Mesenteric fat pad (tissue), 1 donor: ENCODE measurements around the gene LSM14A. TPM values are rescaled to one million over a fixed set of nuclear protein-coding genes. Genes with fewer than 3 reads are reported as not detected.
"Not testable (repeated sequence)": the region's sequence is repeated elsewhere in the genome, so short reads cannot be mapped to it uniquely, and the experiment has no call there.

Experiments used
- DNase-seq: peaks from one replicate; pipeline ENCODE4 v3.0.0-alpha.2; 2020; ENCODE audit warnings: low spot score
- long read RNA-seq: library from polyadenylated mRNA; unstranded; transcript quantifications from one replicate; pipeline ENCODE4 v2.0.0, GENCODE V29; 2020
- total RNA-seq: library from RNA; stranded (reverse); fragmentation: NEBNext Ultra II Directional; extraction: Animal tissue kit (Norgen Biotek cat#: 25700); gene quantifications from one replicate; pipeline ENCODE4 v1.2.1, GENCODE V29; 2021
- donor health status: DM: yes; HTN: yes; CAD: no.

LSM14A gene
- total RNA-seq: 87.2 TPM
- long read RNA-seq, transcript LSM14A-201 (11 exons, 3,424 nt): minor isoform, 25 of 117 reads
- long read RNA-seq, transcript LSM14A-203 (10 exons, 3,596 nt): major isoform, 36 of 117 reads
- long read RNA-seq, partial matches to known transcripts: 11 of 117 reads
- long read RNA-seq, other reads (novel, unspliced or antisense): 45 of 117 reads

GRCh38 chr19:34171877-34172660, at the start of gene LSM14A:
Gene LSM14A (plus strand): TSS chr19:34172504. CDS start chr19:34172643, 139 bp downstream.
- peak; percentile 98 for DNase-seq

GRCh38 chr19:34124828-34125227, 47.5 kb upstream of the LSM14A start:
- DNase-seq: no peak

- DNase-seq: no peak
Measured at GRCh38 chr19:34126966-34127365, 45.3 kb upstream of the LSM14A start.

- no peak for DNase-seq
Measured at GRCh38 chr19:34127684-34128189, 44.6 kb upstream of the LSM14A start.

GRCh38 chr19:34128558-34129250, 43.6 kb upstream of the LSM14A start:
- DNase-seq: no peak

GRCh38 chr19:34131100-34131499, 41.2 kb upstream of the LSM14A start:
- peak; percentile 8 for DNase-seq

GRCh38 chr19:34132145-34132544, 40.2 kb upstream of the LSM14A start:
- DNase-seq: not testable (repeated sequence)

GRCh38 chr19:34132706-34133105, 39.6 kb upstream of the LSM14A start:
- DNase-seq: not testable (repeated sequence)

GRCh38 chr19:34134190-34135053, 37.9 kb upstream of the LSM14A start:
- peak; percentile 91 for DNase-seq

- no peak for DNase-seq
Measured at GRCh38 chr19:34135054-34135800, 37.1 kb upstream of the LSM14A start.

GRCh38 chr19:34135821-34136611, 36.3 kb upstream of the LSM14A start:
- no peak for DNase-seq

- DNase-seq: no peak
Measured at GRCh38 chr19:34141025-34141424, 31.3 kb upstream of the LSM14A start.

GRCh38 chr19:34142440-34142839, 29.9 kb upstream of the LSM14A start:
- DNase-seq: no peak

GRCh38 chr19:34145741-34146202, 26.5 kb upstream of the LSM14A start:
- no peak for DNase-seq

- DNase-seq: peak; percentile 76
Measured at GRCh38 chr19:34148658-34149185, 23.6 kb upstream of the LSM14A start.

GRCh38 chr19:34149873-34150272, 22.4 kb upstream of the LSM14A start:
- DNase-seq: peak; percentile 5

GRCh38 chr19:34150558-34150957, 21.7 kb upstream of the LSM14A start:
- DNase-seq: peak; percentile 30

GRCh38 chr19:34151439-34151838, 20.9 kb upstream of the LSM14A start:
- no peak for DNase-seq

GRCh38 chr19:34154401-34154800, 17.9 kb upstream of the LSM14A start:
- no peak for DNase-seq
